ENCODE data around the gene TP53TG5.

Gene TP53TG5

GRCh38 chr20:45345104-45345936, 32.8 kb downstream of the TP53TG5 start:
- no peak for DNase-seq

GRCh38 chr20:45344168-45344860, 33.8 kb downstream of the TP53TG5 start:
- no peak for DNase-seq

GRCh38 chr20:45343532-45344167, 34.5 kb downstream of the TP53TG5 start:
- no peak for DNase-seq

DNA sequence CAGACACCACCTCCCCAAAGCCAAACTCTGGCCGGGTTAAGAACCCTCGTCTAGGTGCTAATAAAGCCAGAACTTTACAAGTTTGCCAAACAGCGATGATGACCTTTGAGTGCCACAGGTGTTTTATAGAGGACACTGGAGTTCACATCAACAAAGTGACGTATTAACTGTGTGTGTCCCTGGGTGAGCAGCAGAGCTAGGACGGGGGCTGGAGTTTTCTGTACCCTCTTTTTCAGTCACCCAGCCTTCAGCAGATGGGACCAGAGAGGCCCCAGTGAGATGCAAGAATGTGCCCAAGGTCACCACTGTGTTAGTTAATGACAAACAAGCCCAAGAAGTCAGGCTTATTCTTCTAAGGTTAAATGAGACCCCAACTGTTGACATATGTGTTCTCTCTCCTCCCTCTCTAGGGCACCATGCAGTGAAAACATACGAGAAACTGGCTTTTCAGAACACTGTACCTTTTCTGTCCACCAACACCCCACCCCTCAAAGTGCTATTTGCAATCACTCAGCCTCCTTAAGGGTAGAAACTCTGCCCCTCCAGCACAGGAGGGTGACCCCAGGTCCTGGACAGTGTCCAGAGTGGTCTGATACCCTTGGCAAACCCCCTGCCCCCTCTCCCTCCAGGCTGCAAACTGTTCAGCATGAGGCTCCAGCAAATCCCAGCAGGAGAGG, 35.1 kb downstream of the TP53TG5 start:
- no peak for DNase-seq

DNA sequence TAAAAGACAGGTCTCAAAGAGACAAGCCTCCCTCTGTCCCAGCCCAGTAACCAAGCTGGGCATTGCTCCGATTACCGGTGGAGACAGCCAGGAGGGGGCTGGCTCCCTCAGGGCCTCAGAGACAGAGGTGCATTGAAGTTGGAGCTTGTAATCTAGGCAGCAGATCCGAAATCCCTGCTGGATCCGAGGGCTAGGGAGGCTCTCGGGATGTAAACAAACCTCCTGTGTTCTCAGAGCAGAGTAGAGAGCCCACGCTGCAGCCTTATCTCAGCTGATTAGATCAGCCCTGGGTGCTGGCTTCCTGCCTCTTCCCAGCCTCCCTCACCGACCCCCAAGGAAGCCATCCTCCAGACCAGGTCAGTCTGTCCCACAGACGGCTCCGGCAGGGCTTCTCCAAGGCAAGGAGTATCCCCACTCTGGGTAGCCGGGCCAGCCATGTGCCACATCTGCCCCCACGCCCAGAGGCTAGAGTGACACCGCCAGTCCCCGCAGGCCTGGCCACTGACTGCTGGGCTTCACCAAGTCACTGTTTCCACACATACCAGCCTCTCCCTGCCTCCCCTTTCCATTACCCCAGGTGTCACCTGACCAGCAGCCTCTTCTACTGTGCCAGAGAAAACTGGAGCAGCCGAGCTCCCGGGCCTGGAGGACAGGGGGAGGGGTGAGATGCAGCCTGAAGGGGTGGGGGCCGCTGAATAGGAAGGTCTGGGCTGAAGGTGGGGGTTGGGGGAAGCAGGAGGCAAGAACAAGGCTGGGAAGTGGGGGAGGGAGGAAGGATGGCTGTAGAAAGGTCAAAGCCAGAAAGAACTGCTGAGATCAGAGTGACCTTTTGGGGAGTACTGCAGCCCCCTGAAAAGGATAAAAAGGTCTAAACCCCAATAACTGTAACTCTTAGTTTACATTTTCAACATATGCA, 35.9 kb downstream of the TP53TG5 start:
- no peak for DNase-seq

- no peak for DNase-seq
Measured at GRCh38 chr20:45341579-45341938, 36.6 kb downstream of the TP53TG5 start.

DNA sequence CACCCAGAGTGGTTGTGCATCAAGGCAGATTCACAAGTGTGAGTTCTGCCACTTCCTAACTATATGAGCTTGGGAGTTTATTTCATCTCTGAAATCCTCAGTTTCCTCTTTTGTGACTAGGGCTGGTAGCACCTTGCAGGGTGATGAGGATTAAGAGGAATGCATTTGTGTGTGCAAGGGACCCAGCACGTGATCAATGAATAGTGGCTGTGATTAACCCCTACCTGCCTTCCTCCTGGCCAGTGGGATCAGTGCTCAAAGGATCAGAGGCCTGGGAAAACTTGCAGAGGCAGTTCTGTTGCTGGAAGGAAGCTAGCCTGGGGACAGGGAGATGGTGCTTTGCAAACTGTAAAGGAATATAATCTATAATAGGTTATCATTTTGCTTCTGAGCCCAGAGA, 37.2 kb downstream of the TP53TG5 start:
- DNase-seq = no peak

- DNase-seq = no peak
Measured at GRCh38 chr20:45340236-45340847, 37.8 kb downstream of the TP53TG5 start.

DNA sequence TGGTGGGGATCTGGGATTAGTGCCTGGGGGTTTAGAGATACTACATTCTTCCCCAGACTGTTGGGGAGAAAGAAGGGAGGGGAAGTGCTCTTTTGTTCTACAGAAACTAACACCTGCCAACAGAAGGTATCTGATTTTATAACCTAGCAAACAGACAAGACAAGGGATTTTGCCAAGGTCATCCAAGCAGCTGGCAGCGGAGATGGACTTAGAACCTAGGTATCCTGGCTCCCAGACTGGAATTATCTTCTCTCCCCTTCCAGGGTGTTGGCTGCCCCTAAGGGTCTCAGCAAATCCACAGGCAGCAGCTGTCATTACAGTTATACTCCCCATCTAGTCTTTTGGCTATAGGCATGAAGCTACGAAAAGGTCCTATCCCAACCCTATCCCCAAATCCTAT, 38.3 kb downstream of the TP53TG5 start:
- DNase-seq = no peak

GRCh38 chr20:45339084-45339483, 39.0 kb downstream of the TP53TG5 start:
- no peak for DNase-seq

DNA sequence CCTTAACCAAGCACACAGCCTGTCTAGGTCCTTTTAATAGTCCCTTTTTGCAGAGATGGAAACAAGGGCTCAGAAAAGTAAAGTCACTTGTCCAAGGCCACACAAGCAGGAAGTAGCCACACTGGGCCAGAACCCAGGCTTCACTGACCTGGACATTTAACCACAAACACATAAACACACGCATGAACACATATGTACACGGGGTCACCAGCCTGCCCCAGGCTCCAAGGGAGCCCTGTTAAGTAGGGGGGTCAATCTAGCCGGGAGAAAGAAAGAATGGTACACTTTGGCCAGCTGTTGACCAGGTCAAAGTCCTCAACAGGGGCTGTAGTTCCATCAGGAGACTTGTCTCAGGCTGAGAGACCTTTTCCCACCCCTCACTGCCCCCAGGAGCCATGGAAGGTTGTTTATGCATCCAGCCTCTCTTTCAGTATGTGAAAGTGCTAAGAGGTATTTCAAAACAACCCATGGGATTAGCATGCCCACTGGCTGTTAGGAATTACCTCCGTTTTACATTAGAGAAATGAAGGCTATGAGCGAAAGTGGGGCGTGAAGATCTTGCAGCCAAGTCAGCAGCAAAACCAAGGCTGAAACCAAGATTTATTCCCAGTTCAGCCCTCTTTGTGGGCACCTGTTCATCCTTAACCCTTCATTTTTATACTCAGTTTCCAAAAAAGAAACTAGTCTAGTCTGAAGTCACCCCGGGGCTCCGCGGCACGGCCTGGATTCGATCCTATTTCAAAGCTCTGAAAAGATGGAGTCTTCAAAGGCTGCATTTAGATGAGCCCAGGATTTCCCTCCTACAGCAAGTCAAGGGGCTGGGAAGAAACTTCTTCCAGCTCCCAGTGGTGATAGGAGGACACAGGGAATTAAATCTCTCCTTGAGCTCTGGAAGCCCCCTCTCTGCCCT, 39.7 kb downstream of the TP53TG5 start:
- no peak for DNase-seq

DNA sequence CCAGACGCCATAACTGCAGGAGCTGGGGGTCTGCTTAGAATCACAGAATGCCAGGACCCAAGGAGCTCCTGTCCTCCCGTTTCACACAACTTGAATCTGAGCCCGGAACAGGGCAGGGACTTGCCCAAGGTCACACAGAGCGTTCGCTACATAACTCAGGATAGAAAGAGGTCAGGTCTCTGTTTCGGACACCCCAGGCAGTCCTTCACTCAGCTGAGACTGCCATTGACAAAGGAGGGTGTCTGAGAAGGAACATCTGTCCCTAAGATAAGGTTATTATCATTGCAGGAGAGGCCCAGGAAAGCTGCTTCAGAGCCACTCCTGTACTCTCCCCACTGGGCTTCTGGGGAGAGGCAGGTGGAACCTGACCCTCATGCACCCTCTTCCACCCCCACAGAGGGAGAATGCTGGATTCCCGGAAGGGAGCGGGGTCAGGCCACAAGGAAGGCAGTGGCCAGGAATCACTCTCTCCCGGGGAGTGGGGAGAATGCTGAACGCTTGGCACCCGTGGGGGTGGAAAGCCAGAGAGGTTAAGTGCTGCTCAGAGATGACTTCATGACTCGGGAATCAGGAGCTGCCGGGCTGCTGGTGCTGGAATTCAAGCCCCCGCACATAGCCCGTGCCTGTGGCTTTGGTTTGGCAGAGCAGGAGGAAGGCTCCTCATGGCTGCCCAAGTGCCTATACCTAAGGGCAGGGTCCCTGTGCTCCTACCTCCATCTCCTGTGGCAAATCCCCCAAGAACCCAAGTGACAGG, 40.6 kb downstream of the TP53TG5 start:
- no peak for DNase-seq

GRCh38 chr20:45336530-45337366, 41.4 kb downstream of the TP53TG5 start:
- DNase-seq = no peak

DNA sequence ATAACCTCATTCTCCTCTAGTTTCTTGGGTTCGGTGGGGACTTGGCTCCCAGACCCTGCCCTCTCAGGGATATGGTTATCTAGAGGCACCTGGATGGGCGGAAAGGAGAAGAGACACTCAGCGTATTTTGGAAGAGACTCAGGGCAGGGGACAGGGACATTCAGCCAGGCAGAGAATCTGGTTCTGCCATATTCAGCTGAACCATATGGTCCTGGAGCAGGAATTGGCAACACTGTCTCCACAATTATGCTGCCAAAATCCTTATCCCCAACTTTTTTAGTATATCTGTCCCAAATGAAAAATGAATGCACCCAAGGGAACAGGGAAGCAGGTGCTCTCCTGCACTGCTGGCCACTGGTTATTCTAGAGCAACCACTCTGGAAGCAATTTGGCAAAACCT, 47.6 kb downstream of the TP53TG5 start:
- no peak for DNase-seq

- DNase-seq = no peak
Measured at GRCh38 chr20:45329497-45330319, 48.4 kb downstream of the TP53TG5 start.

- DNase-seq = no peak
Measured at GRCh38 chr20:45328451-45328850, 49.7 kb downstream of the TP53TG5 start.

DNA sequence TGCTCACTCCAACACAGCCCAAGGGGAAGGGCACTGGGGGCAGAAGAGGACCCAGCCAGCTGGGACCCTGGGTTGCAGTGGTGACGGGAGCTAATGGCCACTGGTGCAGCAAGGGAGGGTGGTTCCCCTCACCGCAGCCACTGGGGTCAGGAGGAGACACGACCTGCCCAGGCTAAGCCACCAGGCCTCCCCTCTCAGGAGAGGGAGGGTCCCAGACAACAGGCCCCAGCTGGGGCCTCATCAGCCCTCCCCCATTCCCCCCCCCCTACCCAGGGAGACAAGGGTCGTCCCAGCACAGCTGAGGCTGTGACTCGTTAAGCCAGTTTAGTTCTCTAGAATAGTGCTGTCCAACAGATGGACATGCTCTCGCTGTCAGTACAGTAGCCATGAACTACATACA, 52.8 kb downstream of the TP53TG5 start:
- no peak for DNase-seq

DNA sequence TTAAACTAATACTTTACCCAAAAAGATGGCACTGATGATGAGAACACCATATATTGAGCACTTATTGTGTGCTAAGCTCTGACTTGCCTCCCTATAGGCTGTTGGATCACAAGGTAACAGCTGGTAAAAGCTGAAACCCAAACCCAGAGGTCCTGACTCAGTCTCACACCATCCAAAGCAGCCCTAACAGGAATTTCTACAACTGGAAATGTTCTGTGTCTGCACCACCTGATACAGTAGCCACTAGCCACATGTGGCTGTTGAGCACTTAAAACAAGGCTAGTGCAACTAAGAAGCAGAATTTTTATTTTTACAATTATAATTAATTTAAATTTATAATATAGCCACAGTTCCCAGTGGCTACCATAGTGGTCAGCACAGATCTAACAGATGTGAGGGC, 54.4 kb downstream of the TP53TG5 start:
- DNase-seq = no peak

All from central memory CD4-positive, alpha-beta T cell (primary cell).